GM19395 (cell line): ENCODE data around the gene RAD23A.

Source experiments
- ATAC-seq: cut with Tn5 transposase; IDR thresholded peaks from one replicate; pipeline ENCODE4 v1.9.1; 2021; ENCODE audit warnings: mild to moderate bottlenecking, moderate library complexity; ENCODE audit not compliant: unreplicated experiment

The RAD23A gene

GRCh38 chr19:13001502-13002165 is 56.0 kb downstream of the RAD23A start:
- ATAC-seq: no peak

GRCh38 chr19:13002166-13002898 is 56.7 kb downstream of the RAD23A start:
- no peak for ATAC-seq

DNA sequence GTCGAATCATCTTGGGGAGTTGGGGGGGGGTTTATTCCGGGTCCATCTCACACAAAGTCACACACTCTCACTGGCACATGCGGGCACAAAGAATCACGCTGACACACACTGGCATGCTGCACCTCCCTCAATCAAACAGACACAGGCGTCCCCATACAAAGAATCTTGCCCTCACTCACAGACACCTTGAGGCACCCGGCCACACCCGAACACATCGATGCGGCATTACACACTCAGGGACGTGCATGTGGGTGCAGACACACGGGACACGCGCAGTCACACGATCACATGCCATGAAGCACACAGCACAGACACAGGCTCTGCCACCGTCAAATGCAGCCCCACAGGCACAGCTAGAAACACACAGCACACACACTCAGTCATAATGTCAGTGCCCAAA is 57.4 kb downstream of the RAD23A start:
- ATAC-seq: no peak
